K562 (cell line): ENCODE data around the gene CHST1. TPM values are rescaled to one million over a fixed set of nuclear protein-coding genes. Genes with fewer than 3 reads are reported as not detected.

Experiments
- CBFB ChIP-seq: sonication (generic); formaldehyde crosslinking; IDR thresholded peaks from 2 replicates; pipeline ENCODE4 v1.4.0; 2020; ENCODE audit warnings: mild to moderate bottlenecking, missing genetic modification reagents
- HCFC1 ChIP-seq: IDR thresholded peaks from 2 replicates; pipeline ENCODE4 v1.6.1; 2012; ENCODE audit warnings: low read depth, low read length, improper control_type of control experiment
- NFIX ChIP-seq: fragments of 250-450 bp; sonication (Bioruptor Pico); IDR thresholded peaks from 2 replicates; pipeline ENCODE4 v1.4.0; 2020; ENCODE audit warnings: low read depth, mild to moderate bottlenecking, moderate library complexity
- POLR2AphosphoS2 ChIP-seq: IDR thresholded peaks from 2 replicates; pipeline ENCODE4 v1.6.1; 2012; ENCODE audit warnings: low read length, improper control_type of control experiment
- PTTG1 ChIP-seq: fragments of 450-650 bp; IDR thresholded peaks from 2 replicates; pipeline ENCODE4 v1.6.1; 2016; ENCODE audit warnings: low read depth, mild to moderate bottlenecking, missing genetic modification characterization, missing compliant biosample characterization
- ZFX ChIP-seq: sonication (generic); formaldehyde crosslinking; IDR thresholded peaks from 2 replicates; pipeline ENCODE4 v1.8.0; 2022; ENCODE audit warnings: mild to moderate bottlenecking, missing genetic modification reagents, moderate library complexity
- ZNF764 ChIP-seq: fragments of 250-450 bp; sonication (Bioruptor Pico); IDR thresholded peaks from 2 replicates; pipeline ENCODE4 v1.4.0; 2020; ENCODE audit warnings: low read depth, mild to moderate bottlenecking, moderate library complexity
- polyA plus RNA-seq, 8 experiments: library from polyadenylated mRNA; depleted of rRNA in 4 of 8; stranded (reverse) in 5 of 8; unstranded in 3 of 8; fragments of >200 nt; fragmentation: Nextera tagmentation in 2 of 8; fragmentation: Illumina TruSeq in 1 of 8; extraction: Ambion mirVana in 2 of 8; extraction: Trizol in 1 of 8; gene quantifications; 2 replicates each; pipeline versions ENCODE4 v1.2.1 to v1.2.3, GENCODE V29; 2011 to 2014; ENCODE audit warnings: inconsistent platforms in 1 of 8, missing spikeins in 1 of 8
- total RNA-seq, 7 experiments: library from RNA; depleted of rRNA in 6 of 7; stranded (reverse); fragments of >200 nt in 6 of 7; fragmentation: Illumina TruSeq in 2 of 7; extraction: Trizol in 2 of 7; gene quantifications; 2 replicates each; pipeline versions ENCODE4 v1.2.1 to v1.2.3, GENCODE V29; 2011 to 2021; ENCODE audit warnings: low replicate concordance in 1 of 7
- TF ChIP-seq, protein P1 (sequence below), 3 experiments: fragments of 200-800 bp in 1 of 3; fragments of 250-450 bp in 1 of 3; fragments of 450-650 bp in 1 of 3; sonication (Bioruptor Pico) in 1 of 3; sonication (Bioruptor generic) in 1 of 3; formaldehyde crosslinking in 1 of 3; IDR thresholded peaks; 2 replicates each; pipeline versions ENCODE4 v1.6.1 to v1.8.0; 2016 to 2022; ENCODE audit warnings: mild to moderate bottlenecking in 2 of 3, missing genetic modification characterization in 2 of 3, missing compliant biosample characterization in 1 of 3, moderate library complexity in 1 of 3

The CHST1 gene
- total and polyA plus RNA-seq, 9 of the 15 experiments (the other 6 are each of a cell fraction or from before 2014, with no cell fraction given) = 0.04 to 0.32 (median 0.18) TPM; not detected in 4

DNA sequence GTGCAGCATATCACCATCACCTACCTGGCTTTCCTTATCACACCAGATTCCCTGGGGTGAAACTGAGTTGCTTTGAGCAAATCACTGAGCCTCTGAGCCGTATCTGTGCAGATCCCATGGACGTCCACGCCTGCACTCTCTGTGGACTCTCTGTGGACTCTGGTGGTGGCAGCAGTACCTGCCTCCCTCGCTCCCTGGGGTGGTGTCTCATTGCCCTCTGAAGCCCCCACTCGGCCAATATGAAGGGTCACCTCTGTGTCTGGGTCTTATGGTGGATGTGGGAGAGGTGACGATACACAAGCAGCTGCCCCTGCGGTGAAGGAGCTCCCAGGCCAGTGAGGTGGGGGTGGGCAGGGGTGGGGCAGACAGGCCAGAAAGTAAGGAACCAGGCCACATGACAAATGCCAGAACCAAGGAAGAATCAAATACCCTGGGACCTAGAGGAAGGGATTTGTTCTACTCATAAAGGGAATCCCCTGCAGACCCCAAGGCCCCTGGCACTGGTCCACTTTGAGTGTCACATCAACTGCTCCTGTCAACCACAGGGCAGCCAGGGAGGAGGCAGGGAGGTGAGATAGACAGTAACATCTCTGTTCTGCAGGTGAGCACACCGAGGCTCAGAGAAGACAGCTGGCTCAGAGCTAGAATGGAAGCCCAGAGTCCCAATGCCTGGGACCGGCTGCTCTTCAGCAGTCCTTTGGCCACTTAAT, 9.2 kb upstream of the CHST1 start (continued):
- TF ChIP-seq ZFX (CRISPR knock-in tag) (no peak), ZNF764 (CRISPR knock-in tag) (no peak), CBFB (no peak), PTTG1 (tag) (no peak), HCFC1 (no peak), NFIX (no peak), POLR2AphosphoS2 (no peak)
- TF ChIP-seq, protein P1, sequence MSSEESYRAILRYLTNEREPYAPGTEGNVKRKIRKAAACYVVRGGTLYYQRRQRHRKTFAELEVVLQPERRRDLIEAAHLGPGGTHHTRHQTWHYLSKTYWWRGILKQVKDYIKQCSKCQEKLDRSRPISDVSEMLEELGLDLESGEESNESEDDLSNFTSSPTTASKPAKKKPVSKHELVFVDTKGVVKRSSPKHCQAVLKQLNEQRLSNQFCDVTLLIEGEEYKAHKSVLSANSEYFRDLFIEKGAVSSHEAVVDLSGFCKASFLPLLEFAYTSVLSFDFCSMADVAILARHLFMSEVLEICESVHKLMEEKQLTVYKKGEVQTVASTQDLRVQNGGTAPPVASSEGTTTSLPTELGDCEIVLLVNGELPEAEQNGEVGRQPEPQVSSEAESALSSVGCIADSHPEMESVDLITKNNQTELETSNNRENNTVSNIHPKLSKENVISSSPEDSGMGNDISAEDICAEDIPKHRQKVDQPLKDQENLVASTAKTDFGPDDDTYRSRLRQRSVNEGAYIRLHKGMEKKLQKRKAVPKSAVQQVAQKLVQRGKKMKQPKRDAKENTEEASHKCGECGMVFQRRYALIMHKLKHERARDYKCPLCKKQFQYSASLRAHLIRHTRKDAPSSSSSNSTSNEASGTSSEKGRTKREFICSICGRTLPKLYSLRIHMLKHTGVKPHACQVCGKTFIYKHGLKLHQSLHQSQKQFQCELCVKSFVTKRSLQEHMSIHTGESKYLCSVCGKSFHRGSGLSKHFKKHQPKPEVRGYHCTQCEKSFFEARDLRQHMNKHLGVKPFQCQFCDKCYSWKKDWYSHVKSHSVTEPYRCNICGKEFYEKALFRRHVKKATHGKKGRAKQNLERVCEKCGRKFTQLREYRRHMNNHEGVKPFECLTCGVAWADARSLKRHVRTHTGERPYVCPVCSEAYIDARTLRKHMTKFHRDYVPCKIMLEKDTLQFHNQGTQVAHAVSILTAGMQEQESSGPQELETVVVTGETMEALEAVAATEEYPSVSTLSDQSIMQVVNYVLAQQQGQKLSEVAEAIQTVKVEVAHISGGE (CRISPR knock-in tag; IDR thresholded peaks at IDR 0.05) = no peak
